Measurements from ENCODE around the gene ATP2C2. TPM values are rescaled to one million over a fixed set of nuclear protein-coding genes. Genes with fewer than 3 reads are reported as not detected.

ATP2C2 gene
- total RNA-seq, 1 donor from 2014 or later = not detected

- no peak overlapping the region for H3K9ac ChIP-seq (ENCODE audit: low read depth in 1 of 3, low read length in 3 of 3)
- H3K4me1 ChIP-seq (ENCODE audit: control insufficient read depth in 3 of 3, insufficient read depth in 3 of 3, low read length in 3 of 3) = peaks cover 16 to 17% (median 17%) of the 10 kb centered on the region in 3 donors
- no peak overlapping the region for H3K27ac ChIP-seq (ENCODE audit: low read depth, low read length)
- H3K27me3 ChIP-seq (ENCODE audit: control insufficient read depth in 3 of 3, insufficient read depth in 3 of 3, low read length in 3 of 3) = no peaks in the 10 kb centered on the region
- H3K9me3 ChIP-seq (ENCODE audit: control insufficient read depth in 3 of 3, low read length in 3 of 3) = no peaks in the 10 kb centered on the region
- peaks cover 12 to 23% (median 20%) of the 10 kb centered on the region in 3 donors for H3K36me3 ChIP-seq (ENCODE audit: control insufficient read depth in 3 of 3, insufficient read depth in 3 of 3, low read length in 3 of 3)
- no peak overlapping the region for H3K4me3 ChIP-seq (ENCODE audit: low read length in 3 of 3)
These were observed 132.2 kb downstream of the ATP2C2 start for GRCh38 chr16:84500531-84500930.

GRCh38 chr16:84501077-84501735, 132.9 kb downstream of the ATP2C2 start:
- H3K27ac ChIP-seq (ENCODE audit: low read depth, low read length) = no peak overlapping the region
- peaks cover 7 to 17% (median 17%) of the 10 kb centered on the region in 3 donors for H3K36me3 ChIP-seq (ENCODE audit: control insufficient read depth in 3 of 3, insufficient read depth in 3 of 3, low read length in 3 of 3)
- H3K4me3 ChIP-seq (ENCODE audit: low read length in 3 of 3) = no peak overlapping the region
- no peaks in the 10 kb centered on the region for H3K27me3 ChIP-seq (ENCODE audit: control insufficient read depth in 3 of 3, insufficient read depth in 3 of 3, low read length in 3 of 3)
- peaks cover 22 to 24% (median 22%) of the 10 kb centered on the region in 3 donors for H3K4me1 ChIP-seq (ENCODE audit: control insufficient read depth in 3 of 3, insufficient read depth in 3 of 3, low read length in 3 of 3)
- H3K9ac ChIP-seq (ENCODE audit: low read depth in 1 of 3, low read length in 3 of 3) = no peak overlapping the region
- no peaks in the 10 kb centered on the region for H3K9me3 ChIP-seq (ENCODE audit: control insufficient read depth in 3 of 3, low read length in 3 of 3)

GRCh38 chr16:84502075-84502474, 133.7 kb downstream of the ATP2C2 start:
- Histone ChIP-seq H3K9ac (ENCODE audit: low read depth in 1 of 3, low read length in 3 of 3) (no peak overlapping the region), H3K4me3 (ENCODE audit: low read length in 3 of 3) (no peak overlapping the region), H3K4me1 (ENCODE audit: control insufficient read depth in 3 of 3, insufficient read depth in 3 of 3, low read length in 3 of 3) (peaks cover 24 to 27% (median 26%) of the 10 kb centered on the region in 3 donors), H3K9me3 (ENCODE audit: control insufficient read depth in 3 of 3, low read length in 3 of 3) (no peaks in the 10 kb centered on the region), H3K27me3 (ENCODE audit: control insufficient read depth in 3 of 3, insufficient read depth in 3 of 3, low read length in 3 of 3) (no peaks in the 10 kb centered on the region), H3K36me3 (ENCODE audit: control insufficient read depth in 3 of 3, insufficient read depth in 3 of 3, low read length in 3 of 3) (peaks cover 5 to 11% (median 9%) of the 10 kb centered on the region in 3 donors), H3K27ac (ENCODE audit: low read depth, low read length) (no peak overlapping the region)

GRCh38 chr16:84502581-84502980, 134.2 kb downstream of the ATP2C2 start:
- Histone ChIP-seq H3K4me1 (ENCODE audit: control insufficient read depth in 3 of 3, insufficient read depth in 3 of 3, low read length in 3 of 3) (peaks cover 24 to 27% (median 26%) of the 10 kb centered on the region in 3 donors), H3K9me3 (ENCODE audit: control insufficient read depth in 3 of 3, low read length in 3 of 3) (no peaks in the 10 kb centered on the region), H3K36me3 (ENCODE audit: control insufficient read depth in 3 of 3, insufficient read depth in 3 of 3, low read length in 3 of 3) (peaks cover 2 to 6% (median 4%) of the 10 kb centered on the region in 3 donors), H3K27me3 (ENCODE audit: control insufficient read depth in 3 of 3, insufficient read depth in 3 of 3, low read length in 3 of 3) (no peaks in the 10 kb centered on the region), H3K9ac (ENCODE audit: low read depth in 1 of 3, low read length in 3 of 3) (no peak overlapping the region), H3K27ac (ENCODE audit: low read depth, low read length) (no peak overlapping the region), H3K4me3 (ENCODE audit: low read length in 3 of 3) (no peak overlapping the region)

- Histone ChIP-seq H3K9me3 (ENCODE audit: control insufficient read depth in 3 of 3, low read length in 3 of 3) (no peaks in the 10 kb centered on the region), H3K4me3 (ENCODE audit: low read length in 3 of 3) (peak overlapping the region; percentile 92 to 98 (median 98)), H3K27ac (ENCODE audit: low read depth, low read length) (peak overlapping the region; percentile 83), H3K9ac (ENCODE audit: low read depth in 1 of 3, low read length in 3 of 3) (peak overlapping the region; percentile 72 to 87 (median 87)), H3K27me3 (ENCODE audit: control insufficient read depth in 3 of 3, insufficient read depth in 3 of 3, low read length in 3 of 3) (no peaks in the 10 kb centered on the region), H3K36me3 (ENCODE audit: control insufficient read depth in 3 of 3, insufficient read depth in 3 of 3, low read length in 3 of 3) (peaks cover 0 to 3% (median 2%) of the 10 kb centered on the region in 3 donors), H3K4me1 (ENCODE audit: control insufficient read depth in 3 of 3, insufficient read depth in 3 of 3, low read length in 3 of 3) (peaks cover 24 to 27% (median 26%) of the 10 kb centered on the region in 3 donors)
These were observed 135.5 kb downstream of the ATP2C2 start for GRCh38 chr16:84503751-84504395.

- H3K27me3 ChIP-seq (ENCODE audit: control insufficient read depth in 3 of 3, insufficient read depth in 3 of 3, low read length in 3 of 3) = no peaks in the 10 kb centered on the region
- H3K36me3 ChIP-seq (ENCODE audit: control insufficient read depth in 3 of 3, insufficient read depth in 3 of 3, low read length in 3 of 3) = peaks cover 0 to 3% (median 0%) of the 10 kb centered on the region in 3 donors
- peak within 1 kb of the TSS; percentile 82 to 87 (median 87) for H3K9ac ChIP-seq (ENCODE audit: low read depth in 1 of 3, low read length in 3 of 3)
- H3K4me3 ChIP-seq (ENCODE audit: low read length in 3 of 3) = peak within 1 kb of the TSS; percentile 92 to 98 (median 98)
- H3K27ac ChIP-seq (ENCODE audit: low read depth, low read length) = peak within 1 kb of the TSS; percentile 83
- no peaks in the 10 kb centered on the region for H3K9me3 ChIP-seq (ENCODE audit: control insufficient read depth in 3 of 3, low read length in 3 of 3)
- H3K4me1 ChIP-seq (ENCODE audit: control insufficient read depth in 3 of 3, insufficient read depth in 3 of 3, low read length in 3 of 3) = peaks cover 24 to 27% (median 26%) of the 10 kb centered on the region in 3 donors
These were observed 136.3 kb downstream of the ATP2C2 start, which contains the start of gene MEAK7 for GRCh38 chr16:84504420-84505248. MEAK7 (minus strand) TSS chr16:84504659; CDS start chr16:84498086, 6,573 bp downstream.

- Histone ChIP-seq H3K4me3 (ENCODE audit: low read length in 3 of 3) (peak overlapping the region; percentile 92 to 98 (median 98)), H3K9me3 (ENCODE audit: control insufficient read depth in 3 of 3, low read length in 3 of 3) (no peaks in the 10 kb centered on the region), H3K27me3 (ENCODE audit: control insufficient read depth in 3 of 3, insufficient read depth in 3 of 3, low read length in 3 of 3) (no peaks in the 10 kb centered on the region), H3K36me3 (ENCODE audit: control insufficient read depth in 3 of 3, insufficient read depth in 3 of 3, low read length in 3 of 3) (no peaks in the 10 kb centered on the region), H3K9ac (ENCODE audit: low read depth in 1 of 3, low read length in 3 of 3) (peak overlapping the region; percentile 82 to 87 (median 83)), H3K27ac (ENCODE audit: low read depth, low read length) (peak overlapping the region; percentile 83), H3K4me1 (ENCODE audit: control insufficient read depth in 3 of 3, insufficient read depth in 3 of 3, low read length in 3 of 3) (peaks cover 24 to 27% (median 26%) of the 10 kb centered on the region in 3 donors)
These were observed 137.2 kb downstream of the ATP2C2 start for GRCh38 chr16:84505249-84506187.

- no peak overlapping the region for H3K4me3 ChIP-seq (ENCODE audit: low read length in 3 of 3)
- no peaks in the 10 kb centered on the region for H3K27me3 ChIP-seq (ENCODE audit: control insufficient read depth in 3 of 3, insufficient read depth in 3 of 3, low read length in 3 of 3)
- no peaks in the 10 kb centered on the region for H3K36me3 ChIP-seq (ENCODE audit: control insufficient read depth in 3 of 3, insufficient read depth in 3 of 3, low read length in 3 of 3)
- no peak overlapping the region for H3K27ac ChIP-seq (ENCODE audit: low read depth, low read length)
- peaks cover 27 to 36% (median 31%) of the 10 kb centered on the region in 3 donors for H3K4me1 ChIP-seq (ENCODE audit: control insufficient read depth in 3 of 3, insufficient read depth in 3 of 3, low read length in 3 of 3)
- no peak overlapping the region for H3K9ac ChIP-seq (ENCODE audit: low read depth in 1 of 3, low read length in 3 of 3)
- H3K9me3 ChIP-seq (ENCODE audit: control insufficient read depth in 3 of 3, low read length in 3 of 3) = no peaks in the 10 kb centered on the region
These were observed 139.0 kb downstream of the ATP2C2 start for GRCh38 chr16:84507011-84507982.
